HG02678 (cell line): ENCODE measurements around the gene PUM2.
"Not testable (repeated sequence)": the region's sequence is repeated elsewhere in the genome, so short reads cannot be mapped to it uniquely, and the experiment has no call there.

Experiments used
- ATAC-seq: cut with Tn5 transposase; IDR thresholded peaks from one replicate; pipeline ENCODE4 v1.9.1; 2021; ENCODE audit warnings: mild to moderate bottlenecking, moderate library complexity; ENCODE audit not compliant: unreplicated experiment

Gene PUM2

GRCh38 chr2:20235655-20236305 is 114.9 kb downstream of the PUM2 start:
- no peak for ATAC-seq

GRCh38 chr2:20234597-20234996 is 116.0 kb downstream of the PUM2 start:
- not testable (repeated sequence) for ATAC-seq

DNA sequence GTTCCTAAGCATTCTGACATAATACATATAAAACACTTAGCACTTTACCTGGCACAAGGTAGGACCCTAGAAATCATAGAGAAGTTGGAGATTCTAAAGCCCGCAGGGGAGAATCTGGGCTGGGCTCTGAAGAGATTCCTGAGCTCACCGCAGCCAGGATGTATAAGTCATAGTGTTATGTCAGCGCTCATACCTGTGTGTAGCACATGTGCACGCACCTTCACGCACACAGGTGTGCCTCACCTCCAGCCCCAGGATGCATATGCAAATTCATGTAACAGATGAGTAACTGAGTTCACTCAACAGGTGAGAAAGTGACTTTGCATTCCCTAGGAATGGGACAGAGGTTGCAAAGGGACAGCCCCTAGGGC is 117.8 kb downstream of the PUM2 start:
- ATAC-seq, result no peak

DNA sequence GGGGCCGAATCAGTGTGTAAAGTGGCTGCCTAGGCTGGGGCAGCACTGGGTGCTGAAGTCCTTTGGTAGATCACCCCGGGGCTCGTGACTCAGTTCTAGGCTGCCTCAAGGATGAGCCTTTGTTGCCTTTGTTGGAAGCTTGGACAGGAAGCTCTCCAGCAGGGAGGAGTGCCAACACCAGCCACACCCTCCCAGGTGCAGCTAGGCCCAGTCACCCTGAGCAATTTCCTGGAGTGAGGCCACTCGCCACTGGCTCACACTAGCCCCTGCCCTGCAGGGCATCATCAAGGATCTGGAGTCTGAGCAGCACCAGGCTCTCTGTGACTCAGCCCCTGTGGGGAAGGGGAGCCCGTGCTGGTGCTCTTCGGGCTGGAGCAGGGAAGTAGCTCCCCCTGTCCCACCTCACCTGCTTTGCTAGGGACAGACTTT is 119.0 kb downstream of the PUM2 start:
- no peak for ATAC-seq

DNA sequence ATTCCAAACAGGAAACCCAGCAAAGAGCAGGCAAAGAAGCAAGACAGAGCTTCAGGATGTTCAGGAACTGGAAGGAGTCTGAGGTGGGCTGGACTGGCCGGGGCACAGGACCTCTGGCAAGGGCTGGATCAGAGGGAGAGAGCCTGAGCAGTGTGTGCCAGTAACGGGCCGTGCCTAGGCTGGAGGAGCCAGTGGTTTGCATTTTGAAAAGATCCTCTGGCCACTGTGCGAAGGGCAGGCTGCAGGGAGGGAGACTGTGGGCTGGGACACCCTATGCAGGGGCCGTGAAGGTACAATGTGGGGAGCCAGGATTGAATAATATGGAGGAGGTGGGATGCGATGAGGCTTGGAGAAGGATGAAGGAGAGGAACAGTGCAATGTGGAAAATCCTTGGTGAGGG is 119.5 kb downstream of the PUM2 start:
- no peak for ATAC-seq

GRCh38 chr2:20230114-20230425 is 120.6 kb downstream of the PUM2 start:
- ATAC-seq, result no peak

GRCh38 chr2:20229322-20230113 is 121.1 kb downstream of the PUM2 start:
- no peak for ATAC-seq

DNA sequence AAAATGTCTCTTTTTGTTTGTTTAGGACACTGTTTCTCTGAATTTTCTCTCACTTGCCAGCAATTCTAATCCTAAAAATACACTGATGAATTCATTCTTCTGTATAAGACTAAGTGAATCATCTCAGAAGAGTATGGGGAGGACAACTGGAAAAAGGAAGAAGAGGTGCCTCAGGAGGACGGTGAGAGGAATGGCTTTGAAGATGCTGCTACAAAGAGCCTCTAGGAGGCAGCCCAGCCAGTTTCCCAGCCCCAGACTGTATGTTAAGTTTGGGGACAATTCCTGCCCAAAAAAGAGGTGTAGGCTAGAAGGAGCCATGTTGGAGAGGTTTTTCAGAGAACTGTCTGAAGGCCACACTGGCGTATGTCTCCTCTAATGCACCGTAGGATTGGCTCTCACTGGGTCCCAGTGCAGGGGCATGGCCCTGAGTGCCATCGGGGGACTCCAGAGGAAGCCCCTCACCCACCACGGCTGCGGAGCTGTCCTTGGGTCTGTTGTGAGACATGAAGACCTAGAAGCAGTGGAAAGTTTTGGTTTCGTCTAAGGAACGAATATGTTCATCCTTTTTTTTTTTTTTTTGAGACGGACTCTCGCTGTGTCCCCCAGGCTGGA is 122.6 kb downstream of the PUM2 start:
- ATAC-seq, result no peak

- no peak for ATAC-seq
Observed at GRCh38 chr2:20226152-20226545, 124.5 kb downstream of the PUM2 start.

DNA sequence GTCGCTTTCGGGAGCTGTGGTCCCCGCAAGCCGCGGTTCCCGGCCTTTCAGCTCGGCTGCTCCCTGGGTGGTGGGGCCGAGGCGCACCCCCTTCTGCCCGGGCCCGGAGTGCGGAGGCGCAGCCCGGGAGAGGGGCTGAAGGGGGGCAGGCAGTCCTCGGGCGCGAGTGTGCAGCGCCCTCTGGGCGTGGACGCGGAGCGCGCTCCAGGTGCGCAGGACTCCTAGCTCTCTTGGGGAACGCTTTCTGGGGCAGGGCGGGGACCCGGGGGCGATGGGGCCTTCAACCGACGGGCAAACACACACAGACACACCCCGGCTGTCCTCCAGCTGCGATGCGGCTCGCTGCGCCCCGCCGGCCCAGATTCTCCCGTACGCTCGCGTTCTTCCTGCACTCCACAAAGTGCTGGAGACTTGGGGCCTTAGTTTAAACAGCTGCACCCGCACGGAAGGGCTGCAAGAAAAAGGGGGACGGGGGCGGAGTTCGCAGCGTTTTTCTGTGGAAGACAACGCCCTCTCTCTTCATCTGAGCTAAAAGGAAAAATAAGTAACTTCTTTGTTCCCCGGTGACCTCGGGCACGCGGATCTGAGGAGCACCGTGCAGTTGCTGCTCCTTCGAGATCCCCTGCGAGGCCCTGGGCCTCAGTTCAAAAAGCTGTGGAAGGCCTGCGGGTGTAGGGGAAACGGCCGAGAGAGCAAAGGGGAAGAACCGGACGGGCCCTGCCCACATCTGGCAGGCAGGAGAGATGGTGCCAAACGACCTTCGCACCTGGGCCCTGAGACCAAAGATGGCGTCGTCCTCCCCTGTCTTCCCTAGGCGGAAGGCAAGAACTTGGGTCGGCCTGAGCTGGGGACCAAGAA is 125.1 kb downstream of the PUM2 start:
- peak; percentile 68 for ATAC-seq

DNA sequence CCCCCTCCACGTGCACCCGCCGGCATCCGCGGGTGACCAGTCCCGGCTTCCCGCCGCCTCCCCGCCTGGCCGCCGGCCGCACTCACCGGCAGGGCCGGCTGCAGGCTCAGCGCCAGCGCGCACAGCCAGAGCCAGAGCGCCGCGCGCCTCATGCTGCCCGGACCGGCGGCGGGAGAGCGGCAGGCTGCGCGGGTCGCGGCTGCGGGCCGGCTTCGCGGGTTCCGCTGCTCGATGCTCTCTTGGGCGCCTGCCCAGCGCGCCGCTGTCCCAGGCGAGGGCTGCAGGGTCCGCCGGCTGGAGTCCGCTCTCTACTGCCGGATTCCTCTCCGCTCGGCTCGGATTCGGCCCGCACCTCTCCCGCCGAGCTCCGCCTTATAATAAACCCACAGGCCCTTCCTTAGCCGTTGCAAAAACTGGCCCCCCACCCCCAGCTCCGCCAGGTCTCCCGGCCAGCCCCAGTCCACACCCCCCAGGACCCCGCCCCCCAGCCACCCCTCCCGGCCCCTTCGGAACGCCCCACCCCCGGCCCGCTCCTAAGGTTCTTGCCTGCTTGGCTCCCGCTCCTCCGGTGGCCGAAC is 125.8 kb downstream of the PUM2 start, which contains the start of gene SDC1:
TSS of gene SDC1 (minus strand) at position 415 of the 578 bp plus-strand sequence. CDS start at position 152, 263 bp downstream.
- peak; percentile 25 for ATAC-seq

- peak; percentile 31 for ATAC-seq
Observed at GRCh38 chr2:20224164-20224715, 126.4 kb downstream of the PUM2 start.

DNA sequence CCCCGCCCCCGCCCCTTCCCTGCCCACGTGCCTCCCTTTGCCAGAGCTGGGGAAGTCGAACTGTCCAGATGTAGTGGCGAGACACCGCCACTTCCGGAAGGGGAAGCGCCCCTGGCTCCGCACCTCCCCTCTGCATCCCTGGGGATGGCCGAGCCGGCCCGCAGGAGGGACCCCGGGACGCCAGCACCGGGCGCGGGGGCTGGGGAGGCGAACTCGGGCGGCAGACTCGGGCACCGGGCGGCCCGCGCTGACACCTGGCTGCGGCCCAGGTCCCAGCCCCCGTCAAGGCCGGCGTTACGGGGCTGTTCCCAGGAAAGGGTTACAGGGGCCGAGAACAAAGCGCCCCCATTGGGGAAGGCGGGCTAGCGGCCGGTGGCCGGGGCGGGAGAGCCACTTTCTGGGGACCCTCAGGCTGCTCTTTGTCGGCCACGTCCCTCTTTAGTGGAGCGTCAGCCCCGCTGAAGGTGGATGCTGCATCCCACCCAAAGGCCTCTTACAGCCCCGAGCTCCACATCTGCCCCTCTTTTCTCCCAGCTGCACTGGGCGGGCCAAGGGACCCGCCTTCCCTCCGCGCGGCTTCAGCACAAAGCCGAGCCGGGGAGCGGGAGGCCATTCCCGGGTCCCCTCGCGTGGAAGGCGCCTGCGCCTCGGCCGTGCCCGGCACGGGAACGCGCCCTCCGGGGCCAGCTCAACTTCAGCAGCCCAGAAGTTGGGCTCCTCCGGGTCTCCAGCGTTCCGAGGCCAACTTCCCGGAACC is 127.1 kb downstream of the PUM2 start:
- peak; percentile 20 for ATAC-seq

- no peak for ATAC-seq
Observed at GRCh38 chr2:20222769-20223406, 127.8 kb downstream of the PUM2 start.

- ATAC-seq, result no peak
Observed at GRCh38 chr2:20222014-20222768, 128.5 kb downstream of the PUM2 start.

DNA sequence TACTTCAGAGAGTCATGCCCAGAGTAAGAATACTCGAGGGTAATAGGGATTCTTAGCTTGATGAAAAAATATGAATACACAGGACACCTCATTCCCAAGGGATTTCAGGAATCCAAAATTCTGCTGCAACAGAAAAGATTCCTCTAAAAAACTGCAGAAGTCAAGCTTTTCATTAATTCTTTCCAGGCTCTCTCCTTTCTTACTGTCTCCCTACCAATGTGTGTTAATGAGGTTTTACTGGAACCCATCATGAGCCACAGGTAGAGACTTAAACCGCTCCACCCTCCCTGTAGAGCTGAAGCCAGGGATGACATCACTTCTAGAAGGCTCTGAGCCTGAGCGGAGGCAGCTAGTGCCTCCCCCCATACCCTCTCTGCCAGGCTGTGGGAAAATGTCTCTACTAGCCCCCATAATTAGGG is 129.1 kb downstream of the PUM2 start:
- ATAC-seq, result no peak

DNA sequence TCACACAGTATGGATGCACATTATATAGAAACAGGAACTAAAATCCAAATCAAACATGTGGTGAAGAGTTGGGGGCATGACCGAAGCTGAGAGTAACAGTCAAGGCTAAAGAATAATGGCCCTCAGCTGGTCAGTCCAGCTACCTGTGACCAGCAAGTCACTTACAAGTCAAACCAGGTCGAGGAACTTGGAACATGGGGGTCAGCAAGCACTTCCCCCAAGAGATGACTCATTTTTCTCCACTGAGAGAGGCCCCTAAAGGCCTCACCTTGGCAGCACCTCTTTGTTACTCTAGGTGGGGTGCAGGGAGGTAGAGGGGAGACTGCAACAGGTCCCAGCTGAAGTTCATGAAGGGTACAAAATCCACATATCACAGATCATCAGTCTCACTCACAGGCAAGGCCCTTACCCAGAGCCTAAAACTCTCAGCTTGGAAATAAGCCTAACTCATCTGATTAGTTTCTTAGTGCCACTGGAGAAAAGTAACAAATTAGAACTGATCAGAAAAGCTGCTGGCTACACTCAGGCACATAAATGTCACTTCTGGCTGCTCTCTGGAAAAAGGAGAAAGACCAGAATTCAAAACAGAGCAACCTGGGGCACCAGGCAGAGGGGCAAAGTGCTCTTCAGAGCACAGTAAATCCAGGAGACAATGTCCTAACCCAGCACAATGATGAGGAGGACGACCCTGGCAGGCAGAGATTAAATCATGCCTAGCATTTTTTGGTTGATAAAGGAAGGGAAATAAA is 129.7 kb downstream of the PUM2 start:
- ATAC-seq, result no peak
